HepG2 (cell line): ENCODE results near the gene PIM3. TPM values are rescaled to one million over a fixed set of nuclear protein-coding genes. Genes with fewer than 3 reads are reported as not detected.

ENCODE experiments used
- ATM ChIP-seq: fragments of 450-650 bp; IDR thresholded peaks from 2 replicates; pipeline ENCODE4 v1.7.1; 2017; ENCODE audit warnings: mild to moderate bottlenecking, borderline replicate concordance
- LCORL ChIP-seq, 2 experiments: fragments of 450-650 bp in 1 of 2; sonication (generic) in 1 of 2; formaldehyde crosslinking in 1 of 2; IDR thresholded peaks; 2 replicates each; pipeline versions ENCODE4 v1.5.0 to v1.6.1; 2017 to 2020; ENCODE audit warnings: antibody characterized with exemption in 1 of 2, missing genetic modification reagents in 1 of 2
- SMAD3 ChIP-seq: sonication (generic); formaldehyde crosslinking; IDR thresholded peaks from 2 replicates; pipeline ENCODE4 v1.4.0; 2020; ENCODE audit warnings: missing genetic modification reagents
- ZNF614 ChIP-seq: IDR thresholded peaks from 2 replicates; pipeline ENCODE4 v1.6.1; 2018; ENCODE audit warnings: missing biosample characterization, missing genetic modification reagents, inconsistent platforms, borderline replicate concordance
- polyA plus RNA-seq, 8 experiments: library from polyadenylated mRNA; depleted of rRNA in 3 of 8; stranded (reverse) in 7 of 8; unstranded in 1 of 8; fragments of >200 nt; fragmentation: Illumina TruSeq in 4 of 8; extraction: Trizol in 4 of 8; gene quantifications; 2 replicates each; pipeline versions ENCODE4 v1.2.1 to v1.2.3, GENCODE V29; 2011 to 2016; ENCODE audit warnings: low read depth in 4 of 8, missing spikeins in 1 of 8, mixed read lengths in 1 of 8; ENCODE audit not compliant: insufficient read depth in 1 of 8
- total RNA-seq, 5 experiments: library from RNA; depleted of rRNA; stranded (reverse); fragments of >200 nt; fragmentation: Illumina TruSeq; extraction: Trizol; gene quantifications; 2 replicates each; pipeline ENCODE4 v1.2.3, GENCODE V29; 2016; ENCODE audit warnings: low read depth in 1 of 5
- TF ChIP-seq, protein P1 (sequence below): IDR thresholded peaks from 2 replicates; pipeline ENCODE4 v1.6.1; 2016; ENCODE audit warnings: low read depth, missing genetic modification reagents, missing compliant biosample characterization
- TF ChIP-seq, protein P2 (sequence below): IDR thresholded peaks from 2 replicates; pipeline ENCODE4 v1.6.1; 2018; ENCODE audit warnings: missing genetic modification reagents, mild to moderate bottlenecking, missing compliant biosample characterization
- TF ChIP-seq, protein P3 (sequence below): IDR thresholded peaks from 2 replicates; pipeline ENCODE4 v1.6.1; 2016; ENCODE audit warnings: low read depth
- TF ChIP-seq, protein P4 (sequence below): sonication (generic); formaldehyde crosslinking; IDR thresholded peaks from 2 replicates; pipeline ENCODE4 v1.4.0; 2020; ENCODE audit warnings: low read depth, missing genetic modification reagents
- TF ChIP-seq, protein P5 (sequence below): IDR thresholded peaks from 2 replicates; pipeline ENCODE4 v1.6.1; 2016

The PIM3 gene
- total and polyA plus RNA-seq, 2 of the 13 experiments (the other 11 are each of a cell fraction or from before 2014, with no cell fraction given), result 21.6 to 31.2 TPM

DNA sequence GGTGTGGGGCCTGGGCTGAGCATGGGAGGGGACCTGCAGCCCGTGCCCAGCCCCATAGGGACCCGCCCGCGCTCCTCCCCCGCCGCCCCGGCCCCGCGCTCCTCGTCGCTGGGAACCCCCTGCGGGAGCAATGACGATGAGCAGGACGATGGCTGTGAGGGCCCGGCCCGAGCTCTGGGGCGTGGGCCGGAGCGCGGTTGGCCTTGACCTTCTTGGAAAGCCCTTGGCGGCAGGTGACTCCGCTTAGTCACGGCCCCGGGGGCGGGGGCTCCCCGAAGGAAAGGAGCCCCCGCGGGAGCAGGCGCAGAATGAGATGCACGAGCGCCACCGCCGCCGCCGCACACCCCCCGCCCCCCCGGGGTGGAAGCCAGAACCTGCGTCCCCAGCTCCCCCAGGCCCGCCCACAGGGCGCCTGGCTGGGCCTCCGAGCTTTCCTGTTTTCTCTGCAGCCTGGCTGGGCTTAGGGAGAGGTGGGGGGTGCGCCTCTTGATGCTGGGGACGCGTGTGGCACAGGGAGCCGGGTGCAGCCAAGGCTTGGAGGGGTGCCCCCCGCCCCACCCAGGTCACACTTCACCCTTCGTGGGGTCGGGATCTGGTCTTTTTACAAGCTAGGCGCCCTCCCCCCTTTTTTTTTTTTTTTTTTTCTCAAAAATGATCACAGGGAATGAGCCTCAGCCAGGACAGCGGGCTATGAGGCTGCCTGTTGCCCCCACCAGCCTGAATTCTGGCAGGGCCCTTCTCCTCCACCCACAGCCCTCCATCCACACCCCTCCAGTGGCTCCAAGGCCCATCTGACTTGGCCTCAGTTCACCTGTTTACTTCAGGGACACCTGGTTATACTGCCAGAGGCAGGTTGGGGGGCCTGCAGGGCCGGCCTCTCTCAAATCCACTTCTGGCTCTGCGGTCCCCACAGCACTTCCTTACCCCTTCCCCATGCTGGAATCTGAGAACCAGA, 24.3 kb upstream of the PIM3 start (continued):
- TF ChIP-seq, protein P1, sequence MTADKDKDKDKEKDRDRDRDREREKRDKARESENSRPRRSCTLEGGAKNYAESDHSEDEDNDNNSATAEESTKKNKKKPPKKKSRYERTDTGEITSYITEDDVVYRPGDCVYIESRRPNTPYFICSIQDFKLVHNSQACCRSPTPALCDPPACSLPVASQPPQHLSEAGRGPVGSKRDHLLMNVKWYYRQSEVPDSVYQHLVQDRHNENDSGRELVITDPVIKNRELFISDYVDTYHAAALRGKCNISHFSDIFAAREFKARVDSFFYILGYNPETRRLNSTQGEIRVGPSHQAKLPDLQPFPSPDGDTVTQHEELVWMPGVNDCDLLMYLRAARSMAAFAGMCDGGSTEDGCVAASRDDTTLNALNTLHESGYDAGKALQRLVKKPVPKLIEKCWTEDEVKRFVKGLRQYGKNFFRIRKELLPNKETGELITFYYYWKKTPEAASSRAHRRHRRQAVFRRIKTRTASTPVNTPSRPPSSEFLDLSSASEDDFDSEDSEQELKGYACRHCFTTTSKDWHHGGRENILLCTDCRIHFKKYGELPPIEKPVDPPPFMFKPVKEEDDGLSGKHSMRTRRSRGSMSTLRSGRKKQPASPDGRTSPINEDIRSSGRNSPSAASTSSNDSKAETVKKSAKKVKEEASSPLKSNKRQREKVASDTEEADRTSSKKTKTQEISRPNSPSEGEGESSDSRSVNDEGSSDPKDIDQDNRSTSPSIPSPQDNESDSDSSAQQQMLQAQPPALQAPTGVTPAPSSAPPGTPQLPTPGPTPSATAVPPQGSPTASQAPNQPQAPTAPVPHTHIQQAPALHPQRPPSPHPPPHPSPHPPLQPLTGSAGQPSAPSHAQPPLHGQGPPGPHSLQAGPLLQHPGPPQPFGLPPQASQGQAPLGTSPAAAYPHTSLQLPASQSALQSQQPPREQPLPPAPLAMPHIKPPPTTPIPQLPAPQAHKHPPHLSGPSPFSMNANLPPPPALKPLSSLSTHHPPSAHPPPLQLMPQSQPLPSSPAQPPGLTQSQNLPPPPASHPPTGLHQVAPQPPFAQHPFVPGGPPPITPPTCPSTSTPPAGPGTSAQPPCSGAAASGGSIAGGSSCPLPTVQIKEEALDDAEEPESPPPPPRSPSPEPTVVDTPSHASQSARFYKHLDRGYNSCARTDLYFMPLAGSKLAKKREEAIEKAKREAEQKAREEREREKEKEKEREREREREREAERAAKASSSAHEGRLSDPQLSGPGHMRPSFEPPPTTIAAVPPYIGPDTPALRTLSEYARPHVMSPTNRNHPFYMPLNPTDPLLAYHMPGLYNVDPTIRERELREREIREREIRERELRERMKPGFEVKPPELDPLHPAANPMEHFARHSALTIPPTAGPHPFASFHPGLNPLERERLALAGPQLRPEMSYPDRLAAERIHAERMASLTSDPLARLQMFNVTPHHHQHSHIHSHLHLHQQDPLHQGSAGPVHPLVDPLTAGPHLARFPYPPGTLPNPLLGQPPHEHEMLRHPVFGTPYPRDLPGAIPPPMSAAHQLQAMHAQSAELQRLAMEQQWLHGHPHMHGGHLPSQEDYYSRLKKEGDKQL (CRISPR knock-in tag), result peak; percentile 60; the same call in 1 of the 2 replicates
- TF ChIP-seq, protein P2, sequence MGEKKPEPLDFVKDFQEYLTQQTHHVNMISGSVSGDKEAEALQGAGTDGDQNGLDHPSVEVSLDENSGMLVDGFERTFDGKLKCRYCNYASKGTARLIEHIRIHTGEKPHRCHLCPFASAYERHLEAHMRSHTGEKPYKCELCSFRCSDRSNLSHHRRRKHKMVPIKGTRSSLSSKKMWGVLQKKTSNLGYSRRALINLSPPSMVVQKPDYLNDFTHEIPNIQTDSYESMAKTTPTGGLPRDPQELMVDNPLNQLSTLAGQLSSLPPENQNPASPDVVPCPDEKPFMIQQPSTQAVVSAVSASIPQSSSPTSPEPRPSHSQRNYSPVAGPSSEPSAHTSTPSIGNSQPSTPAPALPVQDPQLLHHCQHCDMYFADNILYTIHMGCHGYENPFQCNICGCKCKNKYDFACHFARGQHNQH, result peak; percentile 76; the same call in 1 of the 2 replicates
- TF ChIP-seq, protein P3, sequence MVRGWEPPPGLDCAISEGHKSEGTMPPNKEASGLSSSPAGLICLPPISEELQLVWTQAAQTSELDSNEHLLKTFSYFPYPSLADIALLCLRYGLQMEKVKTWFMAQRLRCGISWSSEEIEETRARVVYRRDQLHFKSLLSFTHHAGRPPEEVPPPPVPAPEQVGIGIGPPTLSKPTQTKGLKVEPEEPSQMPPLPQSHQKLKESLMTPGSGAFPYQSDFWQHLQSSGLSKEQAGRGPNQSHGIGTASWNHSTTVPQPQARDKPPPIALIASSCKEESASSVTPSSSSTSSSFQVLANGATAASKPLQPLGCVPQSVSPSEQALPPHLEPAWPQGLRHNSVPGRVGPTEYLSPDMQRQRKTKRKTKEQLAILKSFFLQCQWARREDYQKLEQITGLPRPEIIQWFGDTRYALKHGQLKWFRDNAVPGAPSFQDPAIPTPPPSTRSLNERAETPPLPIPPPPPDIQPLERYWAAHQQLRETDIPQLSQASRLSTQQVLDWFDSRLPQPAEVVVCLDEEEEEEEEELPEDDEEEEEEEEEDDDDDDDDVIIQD (CRISPR knock-in tag), result 0 out of 2 replicates have a peak, but pooled peaks have one; percentile 10
- TF ChIP-seq, protein P4, sequence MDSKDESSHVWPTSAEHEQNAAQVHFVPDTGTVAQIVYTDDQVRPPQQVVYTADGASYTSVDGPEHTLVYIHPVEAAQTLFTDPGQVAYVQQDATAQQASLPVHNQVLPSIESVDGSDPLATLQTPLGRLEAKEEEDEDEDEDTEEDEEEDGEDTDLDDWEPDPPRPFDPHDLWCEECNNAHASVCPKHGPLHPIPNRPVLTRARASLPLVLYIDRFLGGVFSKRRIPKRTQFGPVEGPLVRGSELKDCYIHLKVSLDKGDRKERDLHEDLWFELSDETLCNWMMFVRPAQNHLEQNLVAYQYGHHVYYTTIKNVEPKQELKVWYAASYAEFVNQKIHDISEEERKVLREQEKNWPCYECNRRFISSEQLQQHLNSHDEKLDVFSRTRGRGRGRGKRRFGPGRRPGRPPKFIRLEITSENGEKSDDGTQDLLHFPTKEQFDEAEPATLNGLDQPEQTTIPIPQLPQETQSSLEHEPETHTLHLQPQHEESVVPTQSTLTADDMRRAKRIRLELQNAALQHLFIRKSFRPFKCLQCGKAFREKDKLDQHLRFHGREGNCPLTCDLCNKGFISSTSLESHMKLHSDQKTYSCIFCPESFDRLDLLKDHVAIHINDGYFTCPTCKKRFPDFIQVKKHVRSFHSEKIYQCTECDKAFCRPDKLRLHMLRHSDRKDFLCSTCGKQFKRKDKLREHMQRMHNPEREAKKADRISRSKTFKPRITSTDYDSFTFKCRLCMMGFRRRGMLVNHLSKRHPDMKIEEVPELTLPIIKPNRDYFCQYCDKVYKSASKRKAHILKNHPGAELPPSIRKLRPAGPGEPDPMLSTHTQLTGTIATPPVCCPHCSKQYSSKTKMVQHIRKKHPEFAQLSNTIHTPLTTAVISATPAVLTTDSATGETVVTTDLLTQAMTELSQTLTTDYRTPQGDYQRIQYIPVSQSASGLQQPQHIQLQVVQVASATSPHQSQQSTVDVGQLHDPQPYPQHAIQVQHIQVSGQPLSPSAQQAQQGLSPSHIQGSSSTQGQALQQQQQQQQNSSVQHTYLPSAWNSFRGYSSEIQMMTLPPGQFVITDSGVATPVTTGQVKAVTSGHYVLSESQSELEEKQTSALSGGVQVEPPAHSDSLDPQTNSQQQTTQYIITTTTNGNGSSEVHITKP (CRISPR knock-in tag), result no peak
- TF ChIP-seq ZNF614 (CRISPR knock-in tag), result peak; percentile 60; the same call in 1 of the 2 replicates
- TF ChIP-seq SMAD3 (CRISPR knock-in tag), result no peak
- TF ChIP-seq, protein P5, sequence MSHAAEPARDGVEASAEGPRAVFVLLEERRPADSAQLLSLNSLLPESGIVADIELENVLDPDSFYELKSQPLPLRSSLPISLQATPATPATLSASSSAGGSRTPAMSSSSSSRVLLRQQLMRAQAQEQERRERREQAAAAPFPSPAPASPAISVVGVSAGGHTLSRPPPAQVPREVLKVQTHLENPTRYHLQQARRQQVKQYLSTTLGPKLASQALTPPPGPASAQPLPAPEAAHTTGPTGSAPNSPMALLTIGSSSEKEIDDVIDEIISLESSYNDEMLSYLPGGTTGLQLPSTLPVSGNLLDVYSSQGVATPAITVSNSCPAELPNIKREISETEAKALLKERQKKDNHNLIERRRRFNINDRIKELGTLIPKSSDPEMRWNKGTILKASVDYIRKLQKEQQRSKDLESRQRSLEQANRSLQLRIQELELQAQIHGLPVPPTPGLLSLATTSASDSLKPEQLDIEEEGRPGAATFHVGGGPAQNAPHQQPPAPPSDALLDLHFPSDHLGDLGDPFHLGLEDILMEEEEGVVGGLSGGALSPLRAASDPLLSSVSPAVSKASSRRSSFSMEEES (CRISPR knock-in tag), result peak; percentile 96
- no peak for TF ChIP-seq ATM
- no peak for TF ChIP-seq LCORL (IDR thresholded peaks at IDR 0.05)
- TF ChIP-seq LCORL (CRISPR knock-in tag; IDR thresholded peaks at IDR 0.05), result peak; percentile 74; the same call in 1 of the 2 replicates
